ENCODE results near the gene PJVK. TPM values are rescaled to one million over a fixed set of nuclear protein-coding genes. Genes with fewer than 3 reads are reported as not detected.

Gene PJVK
- total and polyA plus RNA-seq, 10 of the 15 experiments (the other 5 are each of a cell fraction or from before 2014, with no cell fraction given) = 1.8 to 6.8 (median 3.2) TPM

- H4K20me1 ChIP-seq (ENCODE audit: control insufficient read depth, insufficient read depth) = no peaks in the 10 kb centered on the region
- no peak for DNase-seq (ENCODE audit: low read depth, low spot score)
- intact Hi-C loops (cut with micrococcal nuclease; ENCODE audit: unreplicated experiment) (no loop called here), in situ Hi-C loops (cut with MboI) (no loop called here)
- no peak overlapping the region for H3K4me3 ChIP-seq
- no peak overlapping the region for H3K9ac ChIP-seq (ENCODE audit: control insufficient read depth, insufficient read depth, low read length)
- no peaks in the 10 kb centered on the region for H3K9me3 ChIP-seq (replicated peaks; ENCODE audit: control insufficient read depth, insufficient read depth, low read length)
- H3K27ac ChIP-seq (ENCODE audit: control insufficient read depth, insufficient read depth) = no peak overlapping the region
- CTCF ChIA-PET = interaction anchor here (1.3 to 2.8 kb wide), 4 partner anchors 8 to 44 kb away, joined by 4 to 10 read pairs (median 6); no protein-coding TSS in a partner anchor
- H3K4me2 ChIP-seq (ENCODE audit: control insufficient read depth, insufficient read depth) = no peak overlapping the region
- WGBS (ENCODE audit: insufficient coverage, insufficient replicate concordance, low lambda C conversion rate, missing lambda C conversion rate) = 100% methylated on average over 2 of the region's 2 CpGs
- H3K4me1 ChIP-seq (ENCODE audit: control insufficient read depth, insufficient read depth, low read length) = no peaks in the 10 kb centered on the region
- SMC1A ChIA-PET (ENCODE audit: uncharacterized antibody, unreplicated experiment) = interaction anchor here (1.1 to 2.3 kb wide), 3 partner anchors 11 to 37 kb away, joined by 3 to 6 read pairs (median 3); no protein-coding TSS in a partner anchor
- ATAC-seq = no peak
- POLR2A ChIA-PET = interaction anchor here (0.7 to 1.4 kb wide), 2 partner anchors 8 to 15 kb away, joined by 4 read pairs; no protein-coding TSS in a partner anchor
- peaks cover 3 to 41% of the 10 kb centered on the region in 2 experiments for H3K36me3 ChIP-seq (ENCODE audit: control insufficient read depth in 2 of 2, insufficient read depth in 2 of 2, low read length in 1 of 2)
- FAIRE-seq = no peak
- no TSS peak for BruUV-seq (replicated peaks)
- TF ChIP-seq, protein P1, sequence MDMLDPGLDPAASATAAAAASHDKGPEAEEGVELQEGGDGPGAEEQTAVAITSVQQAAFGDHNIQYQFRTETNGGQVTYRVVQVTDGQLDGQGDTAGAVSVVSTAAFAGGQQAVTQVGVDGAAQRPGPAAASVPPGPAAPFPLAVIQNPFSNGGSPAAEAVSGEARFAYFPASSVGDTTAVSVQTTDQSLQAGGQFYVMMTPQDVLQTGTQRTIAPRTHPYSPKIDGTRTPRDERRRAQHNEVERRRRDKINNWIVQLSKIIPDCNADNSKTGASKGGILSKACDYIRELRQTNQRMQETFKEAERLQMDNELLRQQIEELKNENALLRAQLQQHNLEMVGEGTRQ (IDR thresholded peaks at IDR 0.05; ENCODE audit: borderline replicate concordance, low read depth, low read length) = no peak
- TF ChIP-seq HDAC6 (IDR thresholded peaks at IDR 0.05; ENCODE audit: unreplicated experiment) (no peak), MEF2A (IDR thresholded peaks at IDR 0.05; ENCODE audit: insufficient read depth, low read depth, low read length) (no peak), CBX5 (IDR thresholded peaks at IDR 0.05; ENCODE audit: low read depth) (no peak), CBFB (IDR thresholded peaks at IDR 0.05; ENCODE audit: low read depth) (no peak), TCF12 (IDR thresholded peaks at IDR 0.05; ENCODE audit: low read depth, low read length) (no peak), FOXM1 (IDR thresholded peaks at IDR 0.05; ENCODE audit: low read depth, low read length) (no peak)
- H3K27me3 ChIP-seq (replicated peaks in 1 of 2; ENCODE audit: control insufficient read depth in 2 of 2, insufficient read depth in 2 of 2, low read length in 1 of 2) = no peaks in the 10 kb centered on the region
- no peak overlapping the region for H2AFZ ChIP-seq (ENCODE audit: control insufficient read depth, low read depth, low read length)
- RAD21 ChIA-PET (ENCODE audit: unreplicated experiment) = interaction anchor here (1.5 kb wide), 1 partner anchor 27 kb away, joined by 3 read pairs; no protein-coding TSS in a partner anchor
- no peaks in the 10 kb centered on the region; the same call in 1 of the 2 replicates for H3K79me2 ChIP-seq (ENCODE audit: control insufficient read depth, insufficient read depth, low read length)
Measured at GRCh38 chr2:178441426-178441825, 9.8 kb upstream of the PJVK start.
